ENCODE results near the gene GPX3.

Gene GPX3

GRCh38 chr5:151033217-151033934, 13.0 kb downstream of the GPX3 start:
- no peaks in the 10 kb centered on the region for H3K4me1 ChIP-seq (ENCODE audit: low read length)
- H3K4me2 ChIP-seq (ENCODE audit: low read length), result no peak overlapping the region
- H3K36me3 ChIP-seq (replicated peaks; ENCODE audit: low read depth, low read length), result peaks cover 64% of the 10 kb centered on the region
- H3K27ac ChIP-seq (ENCODE audit: low read length), result no peak overlapping the region
- H2AFZ ChIP-seq (ENCODE audit: low read depth, low read length), result no peak overlapping the region
- H4K20me1 ChIP-seq (ENCODE audit: insufficient read depth, low read length), result no peaks in the 10 kb centered on the region; the same call in 1 of the 2 replicates
- H3K9ac ChIP-seq (ENCODE audit: low read length), result no peak overlapping the region
- TF ChIP-seq EZH2phosphoT487 (IDR thresholded peaks at IDR 0.05; ENCODE audit: low read depth) (no peak), CTCF (IDR thresholded peaks at IDR 0.05; ENCODE audit: low read depth, low read length) (no peak)
- no peaks in the 10 kb centered on the region for H3K27me3 ChIP-seq (ENCODE audit: low read depth, low read length)
- H3K9me3 ChIP-seq (ENCODE audit: insufficient read depth, low read length), result no peaks in the 10 kb centered on the region
- H3K79me2 ChIP-seq (ENCODE audit: low read length), result no peaks in the 10 kb centered on the region
- H3K4me3 ChIP-seq (ENCODE audit: low read length), result no peak overlapping the region

- H3K4me3 ChIP-seq (ENCODE audit: low read length), result no peak overlapping the region
- H3K9me3 ChIP-seq (ENCODE audit: insufficient read depth, low read length), result no peaks in the 10 kb centered on the region
- no peak overlapping the region for H3K9ac ChIP-seq (ENCODE audit: low read length)
- peaks cover 66% of the 10 kb centered on the region for H3K36me3 ChIP-seq (replicated peaks; ENCODE audit: low read depth, low read length)
- no peaks in the 10 kb centered on the region; the same call in 1 of the 2 replicates for H4K20me1 ChIP-seq (ENCODE audit: insufficient read depth, low read length)
- H3K4me1 ChIP-seq (ENCODE audit: low read length), result no peaks in the 10 kb centered on the region
- H3K27me3 ChIP-seq (ENCODE audit: low read depth, low read length), result no peaks in the 10 kb centered on the region
- no peak overlapping the region for H3K4me2 ChIP-seq (ENCODE audit: low read length)
- H3K79me2 ChIP-seq (ENCODE audit: low read length), result no peaks in the 10 kb centered on the region
- TF ChIP-seq EZH2phosphoT487 (IDR thresholded peaks at IDR 0.05; ENCODE audit: low read depth), result no peak
- TF ChIP-seq CTCF (IDR thresholded peaks at IDR 0.05; ENCODE audit: low read depth, low read length), result no peak
- no peak overlapping the region for H3K27ac ChIP-seq (ENCODE audit: low read length)
- no peak overlapping the region for H2AFZ ChIP-seq (ENCODE audit: low read depth, low read length)
These were observed 14.3 kb downstream of the GPX3 start for GRCh38 chr5:151034422-151035379.

GRCh38 chr5:151036556-151036955, 16.2 kb downstream of the GPX3 start:
- Histone ChIP-seq H3K36me3 (replicated peaks; ENCODE audit: low read depth, low read length) (peaks cover 65% of the 10 kb centered on the region), H4K20me1 (ENCODE audit: insufficient read depth, low read length) (no peaks in the 10 kb centered on the region; the same call in 1 of the 2 replicates)

More at GRCh38 chr5:151036556-151036955, 16.2 kb downstream of the GPX3 start:
- Histone ChIP-seq H2AFZ (ENCODE audit: low read depth, low read length) (no peak overlapping the region), H3K27ac (ENCODE audit: low read length) (no peak overlapping the region), H3K79me2 (ENCODE audit: low read length) (no peaks in the 10 kb centered on the region), H3K9ac (ENCODE audit: low read length) (no peak overlapping the region), H3K4me3 (ENCODE audit: low read length) (no peak overlapping the region), H3K27me3 (ENCODE audit: low read depth, low read length) (no peaks in the 10 kb centered on the region), H3K4me2 (ENCODE audit: low read length) (no peak overlapping the region), H3K4me1 (ENCODE audit: low read length) (no peaks in the 10 kb centered on the region), H3K9me3 (ENCODE audit: insufficient read depth, low read length) (no peaks in the 10 kb centered on the region)
- no peak for TF ChIP-seq EZH2phosphoT487 (IDR thresholded peaks at IDR 0.05; ENCODE audit: low read depth)
- no peak for TF ChIP-seq CTCF (IDR thresholded peaks at IDR 0.05; ENCODE audit: low read depth, low read length)

All from OCI-LY3 (cell line).